Hepatocyte (in vitro differentiated cells): ENCODE results near the gene LIPC.

ENCODE experiments used
- EZH2 ChIP-seq: fragments of 200-600 bp; sonication (generic); IDR thresholded peaks from 2 replicates; pipeline ENCODE4 v1.6.1; 2016; ENCODE audit warnings: antibody characterized with exemption, mild to moderate bottlenecking, borderline replicate concordance
- TF ChIP-seq, protein P1 (sequence below): fragments of 200-600 bp; sonication (generic); IDR thresholded peaks from 2 replicates; pipeline ENCODE4 v1.5.1; 2016; ENCODE audit warnings: antibody characterized with exemption, mild to moderate bottlenecking; ENCODE audit not compliant: poor library complexity

DNA sequence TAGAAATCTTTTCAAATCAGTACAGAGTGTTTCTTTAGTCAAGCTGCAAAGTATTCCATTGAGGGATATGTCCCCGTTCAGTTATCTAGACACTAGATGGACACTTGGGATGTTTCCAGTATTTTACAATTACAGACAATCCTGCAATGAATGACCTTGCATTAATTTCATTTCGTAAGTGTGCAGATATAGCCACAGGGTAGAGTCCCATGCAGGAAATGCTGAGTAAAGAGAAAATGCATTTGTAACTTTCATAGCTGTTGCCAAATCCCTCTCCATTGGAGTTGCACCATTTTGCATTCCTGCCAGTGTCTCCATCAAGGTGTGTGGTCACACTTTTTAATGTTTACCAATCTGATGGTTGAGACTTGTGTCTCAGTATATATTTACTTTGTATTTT, 92.5 kb downstream of the LIPC start:
- TF ChIP-seq, protein P1, sequence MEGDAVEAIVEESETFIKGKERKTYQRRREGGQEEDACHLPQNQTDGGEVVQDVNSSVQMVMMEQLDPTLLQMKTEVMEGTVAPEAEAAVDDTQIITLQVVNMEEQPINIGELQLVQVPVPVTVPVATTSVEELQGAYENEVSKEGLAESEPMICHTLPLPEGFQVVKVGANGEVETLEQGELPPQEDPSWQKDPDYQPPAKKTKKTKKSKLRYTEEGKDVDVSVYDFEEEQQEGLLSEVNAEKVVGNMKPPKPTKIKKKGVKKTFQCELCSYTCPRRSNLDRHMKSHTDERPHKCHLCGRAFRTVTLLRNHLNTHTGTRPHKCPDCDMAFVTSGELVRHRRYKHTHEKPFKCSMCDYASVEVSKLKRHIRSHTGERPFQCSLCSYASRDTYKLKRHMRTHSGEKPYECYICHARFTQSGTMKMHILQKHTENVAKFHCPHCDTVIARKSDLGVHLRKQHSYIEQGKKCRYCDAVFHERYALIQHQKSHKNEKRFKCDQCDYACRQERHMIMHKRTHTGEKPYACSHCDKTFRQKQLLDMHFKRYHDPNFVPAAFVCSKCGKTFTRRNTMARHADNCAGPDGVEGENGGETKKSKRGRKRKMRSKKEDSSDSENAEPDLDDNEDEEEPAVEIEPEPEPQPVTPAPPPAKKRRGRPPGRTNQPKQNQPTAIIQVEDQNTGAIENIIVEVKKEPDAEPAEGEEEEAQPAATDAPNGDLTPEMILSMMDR: no peak
- TF ChIP-seq EZH2: no peak
